NCI-H510A (cell line): ENCODE data around the gene OPTN.
"Not testable (repeated sequence)": the region's sequence is repeated elsewhere in the genome, so short reads cannot be mapped to it uniquely, and the experiment has no call there.

ENCODE experiments used
- DNase-seq: peaks from one replicate; lab custom pipeline; 2025; lab: John Stamatoyannopoulos, UW

OPTN gene

GRCh38 chr10:13099666-13100348, at the start of gene OPTN:
OPTN (plus strand) TSS chr10:13100163; CDS start chr10:13109123, 8,960 bp downstream.
- DNase-seq: peak; percentile 80

GRCh38 chr10:13051126-13051694, 48.8 kb upstream of the OPTN start:
- DNase-seq: no peak

GRCh38 chr10:13053208-13053607, 46.8 kb upstream of the OPTN start:
- DNase-seq: not testable (repeated sequence)

GRCh38 chr10:13053794-13054462, 46.0 kb upstream of the OPTN start:
- peak; percentile 49 for DNase-seq

- DNase-seq: no peak
Observed at GRCh38 chr10:13054844-13055243, 45.1 kb upstream of the OPTN start.

- no peak for DNase-seq
Observed at GRCh38 chr10:13056456-13057077, 43.4 kb upstream of the OPTN start.

- DNase-seq: no peak
Observed at GRCh38 chr10:13062803-13063202, 37.2 kb upstream of the OPTN start.

GRCh38 chr10:13066527-13066926, 33.4 kb upstream of the OPTN start:
- no peak for DNase-seq

GRCh38 chr10:13067431-13067830, 32.5 kb upstream of the OPTN start:
- DNase-seq: no peak

GRCh38 chr10:13068071-13068470, 31.9 kb upstream of the OPTN start:
- DNase-seq: no peak

GRCh38 chr10:13068484-13068883, 31.5 kb upstream of the OPTN start:
- no peak for DNase-seq

- DNase-seq: no peak
Observed at GRCh38 chr10:13072339-13072738, 27.6 kb upstream of the OPTN start.

- peak; percentile 30 for DNase-seq
Observed at GRCh38 chr10:13074563-13075451, 25.2 kb upstream of the OPTN start.

GRCh38 chr10:13078912-13079775, 20.8 kb upstream of the OPTN start:
- DNase-seq: no peak

- DNase-seq: no peak
Observed at GRCh38 chr10:13079776-13080050, 20.2 kb upstream of the OPTN start.

- no peak for DNase-seq
Observed at GRCh38 chr10:13080643-13081042, 19.3 kb upstream of the OPTN start.

- not testable (repeated sequence) for DNase-seq
Observed at GRCh38 chr10:13083700-13084099, 16.3 kb upstream of the OPTN start.

- DNase-seq: no peak
Observed at GRCh38 chr10:13086056-13086455, 13.9 kb upstream of the OPTN start.

- no peak for DNase-seq
Observed at GRCh38 chr10:13087601-13087985, 12.4 kb upstream of the OPTN start.

- DNase-seq: no peak
Observed at GRCh38 chr10:13087986-13088618, 11.9 kb upstream of the OPTN start.

- DNase-seq: no peak
Observed at GRCh38 chr10:13089345-13089744, 10.6 kb upstream of the OPTN start.
